ENCODE results near the gene CCDC178.

DNA sequence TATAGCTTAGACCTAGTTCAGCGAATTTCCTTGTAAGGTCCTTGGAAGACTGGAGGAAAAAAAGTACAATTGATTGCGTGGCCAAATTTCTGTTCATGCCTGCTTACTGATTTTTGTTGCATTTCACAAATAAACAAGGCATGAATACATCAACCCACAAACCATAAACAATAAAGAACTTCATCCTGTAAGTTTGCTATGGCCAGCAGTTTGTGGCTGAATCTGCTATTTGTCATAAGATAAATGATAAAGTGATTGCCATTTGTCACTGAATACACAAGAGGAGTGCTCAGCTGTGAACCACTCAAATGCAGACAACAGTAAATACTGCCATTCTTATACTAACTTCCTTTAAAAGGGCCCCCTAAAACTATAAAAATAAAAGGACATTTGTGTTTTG, 259.5 kb downstream of the CCDC178 start:
- TF ChIP-seq POLR2A (IDR thresholded peaks at IDR 0.05), result no peak
- TF ChIP-seq, protein P1, sequence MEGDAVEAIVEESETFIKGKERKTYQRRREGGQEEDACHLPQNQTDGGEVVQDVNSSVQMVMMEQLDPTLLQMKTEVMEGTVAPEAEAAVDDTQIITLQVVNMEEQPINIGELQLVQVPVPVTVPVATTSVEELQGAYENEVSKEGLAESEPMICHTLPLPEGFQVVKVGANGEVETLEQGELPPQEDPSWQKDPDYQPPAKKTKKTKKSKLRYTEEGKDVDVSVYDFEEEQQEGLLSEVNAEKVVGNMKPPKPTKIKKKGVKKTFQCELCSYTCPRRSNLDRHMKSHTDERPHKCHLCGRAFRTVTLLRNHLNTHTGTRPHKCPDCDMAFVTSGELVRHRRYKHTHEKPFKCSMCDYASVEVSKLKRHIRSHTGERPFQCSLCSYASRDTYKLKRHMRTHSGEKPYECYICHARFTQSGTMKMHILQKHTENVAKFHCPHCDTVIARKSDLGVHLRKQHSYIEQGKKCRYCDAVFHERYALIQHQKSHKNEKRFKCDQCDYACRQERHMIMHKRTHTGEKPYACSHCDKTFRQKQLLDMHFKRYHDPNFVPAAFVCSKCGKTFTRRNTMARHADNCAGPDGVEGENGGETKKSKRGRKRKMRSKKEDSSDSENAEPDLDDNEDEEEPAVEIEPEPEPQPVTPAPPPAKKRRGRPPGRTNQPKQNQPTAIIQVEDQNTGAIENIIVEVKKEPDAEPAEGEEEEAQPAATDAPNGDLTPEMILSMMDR (IDR thresholded peaks at IDR 0.05), result no peak

Measured in lower leg skin (tissue), 3 donors.